HEK293T (cell line): ENCODE data around the gene WDR46.

ENCODE experiments used
- ARNT ChIP-seq: fragments of 450-650 bp; IDR thresholded peaks from 2 replicates; pipeline ENCODE4 v1.6.1; 2017; ENCODE audit warnings: mild to moderate bottlenecking
- BHLHE40 ChIP-seq: fragments of 450-650 bp; IDR thresholded peaks from 2 replicates; pipeline ENCODE4 v1.6.1; 2016; ENCODE audit warnings: mild to moderate bottlenecking, moderate library complexity, borderline replicate concordance
- CTBP1 ChIP-seq: fragments of 450-650 bp; IDR thresholded peaks from 2 replicates; pipeline ENCODE4 v1.6.1; 2016; ENCODE audit warnings: borderline replicate concordance
- ELF4 ChIP-seq: fragments of 450-650 bp; IDR thresholded peaks from 2 replicates; pipeline ENCODE4 v1.6.1; 2017; ENCODE audit warnings: antibody characterized with exemption
- FOXK2 ChIP-seq: fragments of 450-650 bp; IDR thresholded peaks from 2 replicates; pipeline ENCODE4 v1.6.1; 2016; ENCODE audit warnings: mild to moderate bottlenecking
- FOXM1 ChIP-seq: fragments of 450-650 bp; IDR thresholded peaks from 2 replicates; pipeline ENCODE4 v1.6.1; 2017; ENCODE audit warnings: mild to moderate bottlenecking, borderline replicate concordance
- NFRKB ChIP-seq: fragments of 450-650 bp; IDR thresholded peaks from 2 replicates; pipeline ENCODE4 v1.6.1; 2016; ENCODE audit warnings: mild to moderate bottlenecking, moderate library complexity
- PKNOX1 ChIP-seq: fragments of 450-650 bp; IDR thresholded peaks from 2 replicates; pipeline ENCODE4 v1.6.1; 2016
- SUZ12 ChIP-seq: fragments of 450-650 bp; IDR thresholded peaks from 2 replicates; pipeline ENCODE4 v1.6.1; 2016; ENCODE audit warnings: mild to moderate bottlenecking
- TARDBP ChIP-seq: fragments of 450-650 bp; IDR thresholded peaks from 2 replicates; pipeline ENCODE4 v1.6.1; 2016

DNA sequence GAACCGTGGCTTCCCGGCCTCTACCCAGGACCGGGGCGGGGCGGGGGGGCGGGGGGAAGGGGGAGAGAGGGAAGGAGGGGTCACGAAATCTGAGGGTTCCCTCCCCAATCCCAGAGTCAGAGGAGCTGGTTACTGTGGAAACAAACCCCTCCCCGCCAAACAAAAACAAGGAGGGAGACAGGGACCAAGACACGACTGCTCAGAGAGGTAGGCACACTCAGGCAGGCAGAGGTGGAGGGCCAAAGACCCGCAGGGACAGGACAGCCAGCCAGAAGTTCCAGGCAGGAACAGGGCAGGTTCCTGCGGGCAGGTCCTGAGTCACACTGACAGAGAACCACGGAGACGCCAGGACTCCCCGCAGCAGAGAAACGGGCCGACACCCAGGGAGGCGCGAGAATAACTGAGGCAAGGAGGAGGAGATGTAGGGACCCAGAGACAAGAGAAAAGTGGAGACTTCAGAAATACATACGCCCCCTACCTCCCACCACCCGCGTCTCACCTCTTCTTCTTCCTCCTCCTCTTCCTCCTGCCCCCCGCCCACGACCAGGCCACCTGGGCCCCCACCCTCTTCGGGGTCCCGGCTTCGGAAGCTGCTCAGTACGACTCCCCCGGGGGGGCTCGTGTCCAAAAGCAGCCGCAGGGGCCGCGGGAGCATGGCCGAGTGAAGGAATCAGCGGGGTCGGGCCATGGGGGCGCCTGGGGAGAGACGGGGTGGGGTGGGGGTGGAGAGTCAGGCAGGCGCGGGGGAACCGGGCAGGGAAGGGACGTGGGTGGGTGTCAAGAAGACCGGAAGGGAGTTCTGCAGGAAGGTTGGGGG, 9.1 kb upstream of the WDR46 start:
- TF ChIP-seq FOXM1 (no peak), FOXK2 (no peak), ARNT (no peak), TARDBP (no peak), BHLHE40 (no peak), SUZ12 (no peak), ELF4 (no peak), CTBP1 (no peak), NFRKB (no peak), PKNOX1 (no peak)
